GM12801 (cell line): ENCODE measurements around the gene GP2.

ENCODE experiments used
- CTCF ChIP-seq: IDR thresholded peaks from one replicate; pipeline ENCODE4 v1.5.1; 2011; ENCODE audit warnings: control low read depth; ENCODE audit not compliant: insufficient read length; ENCODE audit errors: extremely low read depth

The GP2 gene

GRCh38 chr16:20336955-20337354, 9.6 kb upstream of the GP2 start:
- no peak for TF ChIP-seq CTCF

- no peak for TF ChIP-seq CTCF
Measured at GRCh38 chr16:20334396-20334795, 7.1 kb upstream of the GP2 start.

GRCh38 chr16:20333120-20333519, 5.8 kb upstream of the GP2 start:
- TF ChIP-seq CTCF: no peak

GRCh38 chr16:20332411-20332810, 5.1 kb upstream of the GP2 start:
- no peak for TF ChIP-seq CTCF

- TF ChIP-seq CTCF: no peak
Measured at GRCh38 chr16:20331635-20332034, 4.3 kb upstream of the GP2 start.

- TF ChIP-seq CTCF: no peak
Measured at GRCh38 chr16:20329392-20330138, 2.3 kb upstream of the GP2 start.

- no peak for TF ChIP-seq CTCF
Measured at GRCh38 chr16:20326321-20326720, 992 bp downstream of the GP2 start.

GRCh38 chr16:20325005-20325404, 2.3 kb downstream of the GP2 start:
- TF ChIP-seq CTCF: no peak
